Adrenal gland (tissue), 5 donors: Measurements from ENCODE around the gene CAMK2A.

Source experiments
- CTCF ChIP-seq, 6 experiments: fragments of 450-650 bp in 4 of 6; fragments of 200-600 bp in 2 of 6; sonication (generic) in 1 of 6; IDR thresholded peaks; 1 replicate in 5 of 6; 2 replicates in 1 of 6; pipeline versions ENCODE4 v1.5.1 to v1.8.0; 2016 to 2021; ENCODE audit warnings: antibody characterized with exemption in 6 of 6, mild to moderate bottlenecking in 2 of 6, moderate library complexity in 1 of 6
- POLR2A ChIP-seq, 2 donors: fragments of 450-650 bp; IDR thresholded peaks; one replicate each; pipeline ENCODE4 v1.6.1; 2017; ENCODE audit warnings: antibody characterized with exemption in 2 of 2, mild to moderate bottlenecking in 2 of 2, moderate library complexity in 1 of 2
- donor health status: DM: no; HTN: no; CAD: no.

GRCh38 chr5:150217038-150217437, 72.5 kb downstream of the CAMK2A start:
- no peak for TF ChIP-seq CTCF (IDR thresholded peaks at IDR 0.05)
- TF ChIP-seq POLR2A (IDR thresholded peaks at IDR 0.05) = no peak
